SU-DHL-6 (cell line): ENCODE measurements around the gene FAM98B.

Experiments
- CTCF ChIP-seq: fragments of 200-600 bp; sonication (generic); IDR thresholded peaks from one replicate; pipeline ENCODE4 v1.5.1; 2017; ENCODE audit warnings: antibody characterized with exemption, mild to moderate bottlenecking, low read length, moderate library complexity; ENCODE audit not compliant: insufficient read depth, poor library complexity, severe bottlenecking
- EZH2phosphoT487 ChIP-seq: fragments of 200-600 bp; sonication (generic), shearing (Covaris generic); conservative IDR thresholded peaks from 2 replicates; pipeline ENCODE4 v1.6.1; 2018; ENCODE audit warnings: mild to moderate bottlenecking, antibody characterized with exemption, low read length, moderate library complexity, mixed read lengths

- TF ChIP-seq CTCF (no peak), EZH2phosphoT487 (no peak)
Measured at GRCh38 chr15:38476120-38476519, 22.2 kb downstream of the FAM98B start.
